DMS79 (cell line): ENCODE data around the gene ZDHHC8.

ENCODE experiments used
- DNase-seq: peaks from one replicate; lab custom pipeline; 2025; lab: John Stamatoyannopoulos, UW

The ZDHHC8 gene

DNA sequence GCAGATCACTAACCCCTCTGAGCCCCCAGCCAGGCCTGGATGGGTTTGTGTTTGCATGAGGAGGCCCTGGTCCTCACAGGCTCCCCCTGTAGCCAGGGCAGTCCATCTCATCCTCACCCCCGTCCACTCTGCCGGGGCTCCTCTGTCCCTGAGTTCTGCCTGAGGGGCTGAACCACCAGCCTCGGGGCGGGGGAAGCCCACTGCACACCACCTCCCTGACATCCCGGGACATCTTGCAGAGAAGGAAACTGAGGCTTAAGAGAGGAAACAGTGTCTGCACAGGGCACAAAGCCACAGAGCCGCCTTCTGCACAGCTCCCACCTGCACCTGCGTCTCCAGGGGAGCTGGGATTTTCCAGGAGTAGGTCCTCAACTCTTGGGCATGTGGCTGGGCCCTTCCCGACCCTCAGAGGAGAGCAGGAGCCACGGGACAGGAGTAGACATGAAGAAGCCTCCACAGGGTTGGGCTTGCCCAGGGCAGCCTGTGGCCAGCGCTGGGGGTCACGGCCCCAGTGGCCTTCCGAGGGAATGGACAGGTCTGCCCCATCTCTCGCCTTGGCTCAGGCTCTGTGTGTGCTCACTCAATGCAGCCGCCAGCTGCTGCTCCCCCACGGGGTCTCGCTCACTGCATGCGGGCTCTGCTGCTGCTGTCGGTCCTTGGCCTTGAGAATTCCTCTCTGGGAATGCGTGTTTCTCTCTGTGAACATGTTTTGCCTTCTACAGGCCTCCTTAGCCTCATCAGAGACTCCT is 64.7 kb downstream of the ZDHHC8 start:
- DNase-seq = no peak
